ENCODE measurements around the gene ATXN1. TPM values are rescaled to one million over a fixed set of nuclear protein-coding genes. Genes with fewer than 3 reads are reported as not detected.

ATXN1 gene
- total and polyA plus RNA-seq, 7 donors: 1.3 to 50.9 (median 21.6) TPM

DNA sequence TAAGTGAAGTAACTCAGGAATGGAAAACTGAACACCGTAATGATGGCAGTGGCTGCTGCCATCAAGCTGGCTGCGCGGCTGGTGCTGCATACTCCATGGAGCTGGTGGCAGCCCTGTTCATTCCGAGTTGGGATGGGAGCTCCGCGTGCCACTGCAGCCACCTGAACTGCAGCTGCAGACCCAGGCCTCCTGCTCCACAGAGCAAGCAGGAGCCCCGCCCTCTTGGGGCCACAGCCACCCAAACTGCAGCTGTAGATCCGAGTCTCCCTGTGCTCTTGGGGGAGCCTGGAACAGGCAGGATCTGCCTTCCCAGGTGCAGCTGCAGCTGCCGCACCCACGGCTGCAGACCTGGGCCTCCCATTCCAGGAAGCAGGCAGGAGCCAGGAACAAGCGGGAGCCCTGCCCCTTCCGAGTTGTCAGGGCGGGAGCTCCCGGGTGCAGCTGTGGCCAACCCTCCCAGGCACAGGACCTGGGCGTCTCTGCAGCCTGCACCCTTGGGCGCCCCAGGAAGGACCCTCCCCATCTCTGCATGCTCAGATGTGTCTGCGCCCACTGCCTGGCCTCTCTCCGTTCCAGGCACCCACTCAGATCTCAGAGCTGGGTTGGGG, 402.6 kb downstream of the ATXN1 start:
- 82 to 88% (median 88%) methylated on average over 18 of the region's 18 CpGs for WGBS, 3 donors
- Histone ChIP-seq H3K36me3 (ENCODE audit: insufficient read depth in 1 of 2, low read depth in 1 of 2) (peaks cover 0 to 3% of the 10 kb centered on the region in 2 donors), H3K4me3 (no peak overlapping the region), H3K9me3 (no peaks in the 10 kb centered on the region), H3K4me1 (peaks cover 24% of the 10 kb centered on the region), H3K27ac (no peak overlapping the region), H3K27me3 (ENCODE audit: insufficient read depth in 3 of 3, low read length in 2 of 3) (no peaks in the 10 kb centered on the region)
- TF ChIP-seq, protein P1, sequence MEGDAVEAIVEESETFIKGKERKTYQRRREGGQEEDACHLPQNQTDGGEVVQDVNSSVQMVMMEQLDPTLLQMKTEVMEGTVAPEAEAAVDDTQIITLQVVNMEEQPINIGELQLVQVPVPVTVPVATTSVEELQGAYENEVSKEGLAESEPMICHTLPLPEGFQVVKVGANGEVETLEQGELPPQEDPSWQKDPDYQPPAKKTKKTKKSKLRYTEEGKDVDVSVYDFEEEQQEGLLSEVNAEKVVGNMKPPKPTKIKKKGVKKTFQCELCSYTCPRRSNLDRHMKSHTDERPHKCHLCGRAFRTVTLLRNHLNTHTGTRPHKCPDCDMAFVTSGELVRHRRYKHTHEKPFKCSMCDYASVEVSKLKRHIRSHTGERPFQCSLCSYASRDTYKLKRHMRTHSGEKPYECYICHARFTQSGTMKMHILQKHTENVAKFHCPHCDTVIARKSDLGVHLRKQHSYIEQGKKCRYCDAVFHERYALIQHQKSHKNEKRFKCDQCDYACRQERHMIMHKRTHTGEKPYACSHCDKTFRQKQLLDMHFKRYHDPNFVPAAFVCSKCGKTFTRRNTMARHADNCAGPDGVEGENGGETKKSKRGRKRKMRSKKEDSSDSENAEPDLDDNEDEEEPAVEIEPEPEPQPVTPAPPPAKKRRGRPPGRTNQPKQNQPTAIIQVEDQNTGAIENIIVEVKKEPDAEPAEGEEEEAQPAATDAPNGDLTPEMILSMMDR (IDR thresholded peaks at IDR 0.05): no peak
- DNase-seq (no peak), ATAC-seq (no peak)
- intact Hi-C loops (cut with DNase I): no loop called here

DNA sequence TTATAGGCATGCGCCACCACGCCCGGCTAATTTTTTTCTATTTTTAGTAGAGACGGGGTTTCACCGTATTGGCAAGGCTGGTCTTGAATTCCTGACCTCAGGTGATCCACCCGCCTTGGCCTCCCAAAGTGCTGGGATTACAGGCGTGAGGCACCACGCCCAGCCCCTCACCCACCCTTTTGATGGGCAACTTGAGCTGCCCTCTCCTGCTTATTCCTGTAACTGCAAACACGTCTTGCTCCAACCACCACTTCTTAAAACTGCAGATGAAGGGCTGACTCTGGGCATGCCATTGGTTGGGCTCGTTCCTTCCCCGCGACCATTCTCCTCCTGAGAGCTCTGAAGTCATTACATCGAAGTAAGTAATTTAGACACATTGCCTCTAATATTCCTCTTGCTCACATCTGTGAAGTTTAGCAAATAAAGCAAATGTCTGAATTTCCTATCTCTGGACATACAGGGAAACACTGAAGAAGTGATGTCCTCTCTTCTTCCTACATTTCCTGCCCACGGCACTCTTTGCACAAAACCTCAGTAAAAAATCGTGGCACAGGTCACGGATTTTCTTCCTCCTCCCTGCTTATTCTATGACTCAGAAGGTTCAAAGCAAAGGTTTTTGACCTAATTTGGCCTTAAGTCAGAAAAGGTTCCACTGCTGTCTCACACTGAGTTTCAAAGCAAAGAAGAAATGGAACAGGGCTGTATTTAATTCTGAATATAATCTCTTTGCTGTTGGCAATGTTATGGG, 405.4 kb downstream of the ATXN1 start:
- DNase-seq: no peak
- ATAC-seq: peak; percentile 48 to 83 (median 68)
- no peaks in the 10 kb centered on the region for H3K9me3 ChIP-seq
- no peak overlapping the region for H3K4me3 ChIP-seq
- no peaks in the 10 kb centered on the region for H3K27me3 ChIP-seq (ENCODE audit: insufficient read depth in 3 of 3, low read length in 2 of 3)
- TF ChIP-seq, protein P1 (IDR thresholded peaks at IDR 0.05): no peak
- 51 to 63% (median 56%) methylated on average over 16 of the region's 16 CpGs for WGBS, 3 donors
- peaks cover 0 to 3% of the 10 kb centered on the region in 2 donors for H3K36me3 ChIP-seq (ENCODE audit: insufficient read depth in 1 of 2, low read depth in 1 of 2)
- peaks cover 28% of the 10 kb centered on the region for H3K4me1 ChIP-seq
- H3K27ac ChIP-seq: peak overlapping the region; percentile 58
- intact Hi-C loops (cut with DNase I): no loop called here

DNA sequence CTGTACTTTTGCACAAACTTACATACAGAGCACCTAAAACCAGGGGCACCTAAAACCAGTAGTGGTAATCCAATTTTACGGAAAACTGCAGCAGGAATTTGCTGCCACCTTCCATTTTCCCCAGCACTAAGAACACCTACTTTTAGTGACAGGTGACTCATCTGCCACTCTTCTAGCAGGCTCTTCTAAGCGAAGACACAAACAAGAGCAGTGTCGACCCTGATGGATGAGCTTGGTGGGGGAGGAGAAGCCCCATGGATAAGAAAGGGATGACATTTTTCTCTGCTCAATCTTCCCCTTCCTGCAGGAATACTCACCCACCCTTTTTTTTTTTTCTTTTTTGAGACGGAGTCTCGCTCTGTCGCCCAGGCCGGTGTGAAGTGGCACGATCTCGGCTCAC, 406.0 kb downstream of the ATXN1 start:
- H3K4me3 ChIP-seq: no peak overlapping the region
- peaks cover 28% of the 10 kb centered on the region for H3K4me1 ChIP-seq
- peak overlapping the region; percentile 58 for H3K27ac ChIP-seq
- peak in 3 of 4 donors; percentile 40 to 80 (median 60) for ATAC-seq
- peaks cover 0 to 3% of the 10 kb centered on the region in 2 donors for H3K36me3 ChIP-seq (ENCODE audit: insufficient read depth in 1 of 2, low read depth in 1 of 2)
- no peaks in the 10 kb centered on the region for H3K27me3 ChIP-seq (ENCODE audit: insufficient read depth in 3 of 3, low read length in 2 of 3)
- no peaks in the 10 kb centered on the region for H3K9me3 ChIP-seq
- TF ChIP-seq, protein P1 (IDR thresholded peaks at IDR 0.05): no peak
- intact Hi-C loops (cut with DNase I): no loop called here
- no peak for DNase-seq
- 65 to 78% (median 75%) methylated on average over 9 of the region's 9 CpGs for WGBS, 3 donors

DNA sequence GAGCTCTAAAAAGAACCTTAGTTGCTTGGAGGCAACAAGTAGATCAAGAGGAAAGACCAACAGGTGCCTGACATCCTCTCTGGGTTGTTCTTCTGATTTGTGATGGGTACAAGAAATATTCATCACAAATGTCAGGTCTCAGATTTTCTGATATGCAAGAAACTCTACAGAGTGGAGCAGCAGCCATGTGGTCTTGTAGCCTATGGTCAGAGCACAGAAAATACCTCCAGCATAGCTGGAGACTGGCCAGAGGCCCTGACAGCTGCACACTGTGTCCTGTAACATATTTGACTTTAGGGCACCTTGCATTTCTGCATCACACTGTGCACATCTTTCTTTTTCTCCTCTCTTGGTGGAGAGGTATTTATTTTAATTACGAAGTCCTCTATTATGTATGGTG, 406.6 kb downstream of the ATXN1 start:
- TF ChIP-seq, protein P1 (IDR thresholded peaks at IDR 0.05): no peak
- peak; percentile 61 to 77 (median 72) for ATAC-seq
- no peak overlapping the region for H3K4me3 ChIP-seq
- peaks cover 0 to 3% of the 10 kb centered on the region in 2 donors for H3K36me3 ChIP-seq (ENCODE audit: insufficient read depth in 1 of 2, low read depth in 1 of 2)
- intact Hi-C loops (cut with DNase I): no loop called here
- no peaks in the 10 kb centered on the region for H3K9me3 ChIP-seq
- peak overlapping the region; percentile 58 for H3K27ac ChIP-seq
- 87 to 93% (median 88%) methylated on average over 1 of the region's 1 CpG for WGBS, 3 donors
- H3K4me1 ChIP-seq: peaks cover 28% of the 10 kb centered on the region
- no peaks in the 10 kb centered on the region for H3K27me3 ChIP-seq (ENCODE audit: insufficient read depth in 3 of 3, low read length in 2 of 3)
- no peak for DNase-seq

All from psoas muscle (tissue), 8 donors.